Cardiac fibroblast (primary cell): Measurements from ENCODE around the gene RNF144B.
"Not testable (repeated sequence)": the region's sequence is repeated elsewhere in the genome, so short reads cannot be mapped to it uniquely, and the experiment has no call there.

Source experiments
- DNase-seq, 2 donors: peaks; one replicate each; pipeline versions ENCODE4 v3.0.0 to v3.0.0-alpha.2; 2010; ENCODE audit warnings: low read depth in 2 of 2
- H3K4me3 ChIP-seq, 2 donors: replicated peaks in 1 of 2; 1 replicate in 1 of 2; 2 replicates in 1 of 2; pipeline ENCODE4 v1.5.1; 2011; ENCODE audit warnings: low read depth in 2 of 2, low read length in 2 of 2, mild to moderate bottlenecking in 2 of 2, moderate library complexity in 1 of 2
- TF ChIP-seq, protein P1 (sequence below): IDR thresholded peaks from one replicate; pipeline ENCODE4 v1.5.1; 2011; ENCODE audit warnings: low read depth, mild to moderate bottlenecking, low read length, inconsistent platforms

Gene RNF144B

DNA sequence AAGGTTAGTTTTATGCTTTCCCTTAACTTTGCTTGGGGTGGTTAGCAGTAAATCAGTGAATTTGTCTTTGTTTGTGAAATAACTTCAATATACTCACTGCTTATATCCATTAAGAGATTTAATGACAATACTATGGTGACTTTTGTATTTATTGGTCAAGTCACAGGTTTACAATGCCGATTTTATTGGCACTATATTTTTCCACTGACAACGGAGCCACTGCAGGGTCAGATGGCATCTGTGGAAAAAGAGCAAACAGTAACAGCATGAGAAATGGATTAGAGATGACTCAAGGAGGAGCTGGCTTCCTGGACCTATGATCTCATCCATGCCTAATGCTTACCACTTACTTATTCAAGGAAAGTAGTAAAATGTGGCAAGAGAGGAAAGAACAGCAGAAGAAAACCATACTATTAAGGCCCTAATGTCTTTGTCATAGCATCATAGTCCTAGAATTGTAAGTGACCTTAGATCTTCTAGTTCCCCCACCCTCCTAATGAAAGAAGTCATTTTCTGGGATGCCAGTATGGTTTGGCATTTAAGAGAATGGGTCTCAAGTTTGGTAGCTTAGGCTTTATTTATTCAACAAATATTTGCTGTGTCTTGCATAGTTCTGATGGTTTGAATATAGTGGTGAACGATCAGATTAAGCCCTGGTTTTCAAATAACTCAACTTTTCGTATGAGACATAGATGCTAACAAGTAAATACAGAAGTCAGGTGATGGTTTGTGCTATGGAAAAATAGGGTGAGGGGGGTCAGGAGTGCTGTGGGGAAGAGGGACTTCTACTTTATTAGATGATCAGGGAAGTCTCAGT, 18.5 kb downstream of the RNF144B start:
- no peak overlapping the region for H3K4me3 ChIP-seq
- TF ChIP-seq, protein P1, sequence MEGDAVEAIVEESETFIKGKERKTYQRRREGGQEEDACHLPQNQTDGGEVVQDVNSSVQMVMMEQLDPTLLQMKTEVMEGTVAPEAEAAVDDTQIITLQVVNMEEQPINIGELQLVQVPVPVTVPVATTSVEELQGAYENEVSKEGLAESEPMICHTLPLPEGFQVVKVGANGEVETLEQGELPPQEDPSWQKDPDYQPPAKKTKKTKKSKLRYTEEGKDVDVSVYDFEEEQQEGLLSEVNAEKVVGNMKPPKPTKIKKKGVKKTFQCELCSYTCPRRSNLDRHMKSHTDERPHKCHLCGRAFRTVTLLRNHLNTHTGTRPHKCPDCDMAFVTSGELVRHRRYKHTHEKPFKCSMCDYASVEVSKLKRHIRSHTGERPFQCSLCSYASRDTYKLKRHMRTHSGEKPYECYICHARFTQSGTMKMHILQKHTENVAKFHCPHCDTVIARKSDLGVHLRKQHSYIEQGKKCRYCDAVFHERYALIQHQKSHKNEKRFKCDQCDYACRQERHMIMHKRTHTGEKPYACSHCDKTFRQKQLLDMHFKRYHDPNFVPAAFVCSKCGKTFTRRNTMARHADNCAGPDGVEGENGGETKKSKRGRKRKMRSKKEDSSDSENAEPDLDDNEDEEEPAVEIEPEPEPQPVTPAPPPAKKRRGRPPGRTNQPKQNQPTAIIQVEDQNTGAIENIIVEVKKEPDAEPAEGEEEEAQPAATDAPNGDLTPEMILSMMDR, result no peak
- peak; percentile 32 to 96 for DNase-seq

DNA sequence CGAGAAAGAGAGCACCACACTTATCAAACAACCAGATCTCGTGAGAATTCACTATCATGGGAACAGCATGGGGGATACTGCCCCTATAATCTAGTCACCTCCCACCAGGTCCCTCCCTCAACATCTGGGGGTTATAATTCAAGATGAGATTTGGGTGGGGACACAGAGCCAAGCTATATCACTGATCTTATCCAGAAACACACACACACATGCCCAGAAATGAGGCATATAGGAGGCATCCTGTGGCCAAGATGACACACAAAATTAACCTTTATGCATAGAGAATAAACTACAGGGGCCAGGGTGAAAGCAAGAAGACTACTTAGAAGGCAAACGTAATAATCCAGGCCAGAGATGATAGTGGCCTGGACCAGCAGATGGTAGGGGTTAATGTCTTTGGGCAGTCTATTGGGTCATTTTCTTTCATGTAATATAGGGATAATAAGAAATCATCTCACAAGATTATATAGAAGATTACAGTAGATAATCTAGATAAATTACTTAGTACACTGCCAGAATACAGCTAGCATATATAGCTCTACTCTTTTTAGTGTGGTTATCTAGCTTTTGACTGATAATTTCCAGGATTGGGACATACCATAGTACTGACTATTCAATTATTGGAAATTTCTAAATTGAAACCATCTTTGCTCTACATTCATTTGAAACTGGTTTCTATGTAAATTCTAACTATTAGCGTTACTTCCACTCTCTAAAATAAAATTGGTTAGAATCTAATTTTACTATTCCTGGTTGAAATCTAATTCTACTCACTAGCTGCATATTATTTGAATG, 20.0 kb downstream of the RNF144B start:
- peak in 1 of 2 donors; percentile 76 for DNase-seq
- TF ChIP-seq, protein P1, result no peak
- H3K4me3 ChIP-seq, result no peak overlapping the region

DNA sequence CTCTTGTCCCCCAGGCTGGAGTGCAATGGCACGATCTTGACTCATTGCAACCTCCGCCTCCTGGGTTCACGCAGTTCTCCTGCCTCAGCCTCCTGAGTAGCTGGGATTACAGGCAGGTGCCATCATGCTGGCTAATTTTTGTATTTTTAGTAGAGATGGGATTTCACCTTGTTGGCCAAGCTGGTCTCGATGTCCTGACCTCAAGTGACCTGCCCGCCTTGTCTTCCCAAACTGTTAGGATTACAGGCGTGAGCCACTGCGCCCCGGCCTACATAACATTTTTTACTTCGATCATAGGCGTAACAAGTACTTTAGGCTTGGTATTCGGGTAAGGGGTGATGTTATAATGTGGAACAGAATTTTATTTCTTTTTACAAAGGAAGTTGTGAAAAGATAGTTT, 22.5 kb downstream of the RNF144B start:
- H3K4me3 ChIP-seq, DNase-seq: not testable (repeated sequence)

DNA sequence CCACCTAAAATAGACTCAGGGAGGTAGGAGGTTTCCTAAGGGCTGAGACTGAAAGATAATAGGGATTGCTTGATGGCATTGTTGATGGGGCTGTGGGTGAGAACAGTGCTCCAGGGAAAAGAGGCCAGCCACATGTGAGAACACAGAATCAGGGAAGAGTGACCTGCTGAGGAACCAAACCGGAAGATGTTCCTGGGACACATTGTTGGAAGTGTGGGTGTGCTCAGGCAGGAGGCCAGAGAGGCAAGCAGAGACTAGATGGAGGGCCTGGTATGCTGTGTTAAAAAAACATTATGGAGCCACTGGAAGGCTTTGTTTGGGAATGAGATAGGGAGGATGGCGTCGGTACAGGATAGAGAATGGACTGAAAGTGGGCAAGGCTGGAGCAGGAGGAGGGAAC, 23.3 kb downstream of the RNF144B start:
- H3K4me3 ChIP-seq, result no peak overlapping the region
- TF ChIP-seq, protein P1, result no peak
- no peak for DNase-seq

DNA sequence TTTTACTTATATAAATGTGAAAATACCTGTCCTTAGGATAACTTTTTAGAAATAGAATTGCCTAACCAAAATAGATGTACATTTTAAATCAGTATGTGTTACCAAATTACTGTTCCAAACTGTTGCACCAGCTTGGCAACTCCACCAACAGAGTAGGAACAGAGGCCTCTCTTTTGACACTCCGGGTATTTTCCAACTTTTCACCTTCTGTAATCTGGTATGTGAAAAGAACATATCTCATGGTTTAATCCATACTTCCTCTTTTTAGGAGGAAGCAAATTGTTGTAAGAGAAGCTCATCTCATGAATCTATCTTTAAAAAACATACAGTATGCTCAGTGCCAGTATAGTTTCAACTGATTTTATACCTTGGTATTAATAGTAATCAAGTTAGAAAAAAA, 24.9 kb downstream of the RNF144B start:
- H3K4me3 ChIP-seq, result no peak overlapping the region
- no peak for DNase-seq
- TF ChIP-seq, protein P1, result no peak

DNA sequence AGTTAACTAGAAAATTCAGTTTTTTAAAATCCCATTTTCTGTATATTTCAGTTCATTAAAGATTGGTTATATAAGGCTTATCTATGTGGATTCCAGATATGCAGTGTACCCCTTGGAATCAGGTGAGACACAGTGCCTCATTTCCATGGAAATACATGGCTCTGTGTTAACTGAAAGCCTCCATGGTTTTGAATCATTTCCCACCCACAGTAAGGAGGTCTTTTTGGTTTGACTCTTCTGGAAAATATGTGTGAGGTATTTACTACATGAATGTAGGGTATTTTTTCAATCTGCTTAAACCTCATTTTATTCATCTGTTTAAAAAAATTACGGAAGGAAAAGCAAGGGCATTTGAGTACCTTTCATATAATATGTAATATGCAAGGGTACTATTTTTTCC, 25.5 kb downstream of the RNF144B start:
- no peak overlapping the region for H3K4me3 ChIP-seq
- TF ChIP-seq, protein P1, result no peak
- DNase-seq, result peak in 1 of 2 donors; percentile 58

DNA sequence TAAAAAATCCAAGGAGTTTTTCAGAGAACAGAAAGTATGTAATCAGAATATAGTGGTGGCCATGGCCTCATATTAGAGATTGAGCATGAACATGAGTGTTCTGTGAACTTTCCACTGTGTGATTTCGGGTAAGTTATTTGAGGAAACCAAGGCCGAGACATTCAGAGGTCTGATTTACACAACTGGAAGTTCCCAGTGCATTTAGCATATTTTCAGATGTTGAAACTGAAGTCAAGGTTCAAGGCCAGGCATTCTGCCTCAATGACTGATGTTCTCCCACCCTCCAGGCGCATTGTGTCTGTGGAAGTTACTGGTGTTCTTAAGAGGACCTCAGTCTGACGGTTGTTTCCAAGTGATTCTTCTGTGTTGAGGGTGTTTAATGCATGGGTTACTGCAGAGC, 26.2 kb downstream of the RNF144B start:
- H3K4me3 ChIP-seq, result no peak overlapping the region
- no peak for DNase-seq
- TF ChIP-seq, protein P1, result no peak
